ENCODE measurements around the gene WDR49. TPM values are rescaled to one million over a fixed set of nuclear protein-coding genes. Genes with fewer than 3 reads are reported as not detected.
"Not testable (repeated sequence)": the region's sequence is repeated elsewhere in the genome, so short reads cannot be mapped to it uniquely, and the experiment has no call there.

The WDR49 gene
- total RNA-seq, 3 donors from 2014 or later = 0.80 to 1.9 (median 0.98) TPM

GRCh38 chr3:167649746-167650145 is 4.0 kb downstream of the WDR49 start:
- H3K36me3 ChIP-seq = no peaks in the 10 kb centered on the region
- no peak overlapping the region for H3K4me3 ChIP-seq
- H3K9me3 ChIP-seq = peaks cover 0 to 3% of the 10 kb centered on the region in 2 donors
- no peak for DNase-seq (ENCODE audit: low spot score in 2 of 2)
- no peak overlapping the region for H3K27ac ChIP-seq
- no peaks in the 10 kb centered on the region for H3K4me1 ChIP-seq
- intact Hi-C loops (cut with DNase I; ENCODE audit: low total_unique reads) = no loop called here
- H3K27me3 ChIP-seq = no peaks in the 10 kb centered on the region
- no peak for TF ChIP-seq POLR2A (IDR thresholded peaks at IDR 0.05)

GRCh38 chr3:167644611-167645010 is 9.1 kb downstream of the WDR49 start:
- H3K27me3 ChIP-seq = no peaks in the 10 kb centered on the region
- peaks cover 0 to 13% of the 10 kb centered on the region in 2 donors for H3K9me3 ChIP-seq
- no peak for TF ChIP-seq POLR2A (IDR thresholded peaks at IDR 0.05)
- TF ChIP-seq CTCF (IDR thresholded peaks at IDR 0.05) = no peak
- no peak for TF ChIP-seq POLR2AphosphoS5 (IDR thresholded peaks at IDR 0.05)
- intact Hi-C loops (cut with DNase I; ENCODE audit: low total_unique reads) = no loop called here
- H3K27ac ChIP-seq = no peak overlapping the region
- no peak overlapping the region for H3K4me3 ChIP-seq
- H3K4me1 ChIP-seq = no peaks in the 10 kb centered on the region
- H3K36me3 ChIP-seq = no peaks in the 10 kb centered on the region
- DNase-seq (ENCODE audit: low spot score in 2 of 2) = no peak

- no peak overlapping the region for H3K4me3 ChIP-seq
- no peaks in the 10 kb centered on the region for H3K36me3 ChIP-seq
- no peaks in the 10 kb centered on the region for H3K4me1 ChIP-seq
- no peaks in the 10 kb centered on the region for H3K27me3 ChIP-seq
- H3K9me3 ChIP-seq = no peaks in the 10 kb centered on the region
- DNase-seq (ENCODE audit: low spot score in 2 of 2) = no peak
- no peak for TF ChIP-seq CTCF (IDR thresholded peaks at IDR 0.05)
- TF ChIP-seq POLR2AphosphoS5 (IDR thresholded peaks at IDR 0.05) = no peak
- TF ChIP-seq POLR2A (IDR thresholded peaks at IDR 0.05) = no peak
- H3K27ac ChIP-seq = no peak overlapping the region
- intact Hi-C loops (cut with DNase I; ENCODE audit: low total_unique reads) = no loop called here
Observed at GRCh38 chr3:167631471-167631870, 22.3 kb downstream of the WDR49 start.

GRCh38 chr3:167626490-167626889 is 27.3 kb downstream of the WDR49 start:
- Histone ChIP-seq H3K4me1 (no peaks in the 10 kb centered on the region), H3K4me3 (no peak overlapping the region), H3K27ac (no peak overlapping the region), H3K27me3 (no peaks in the 10 kb centered on the region), H3K9me3 (no peaks in the 10 kb centered on the region), H3K36me3 (no peaks in the 10 kb centered on the region)
- intact Hi-C loops (cut with DNase I; ENCODE audit: low total_unique reads) = no loop called here
- TF ChIP-seq POLR2A (IDR thresholded peaks at IDR 0.05) (no peak), POLR2AphosphoS5 (IDR thresholded peaks at IDR 0.05) (no peak), CTCF (IDR thresholded peaks at IDR 0.05) (no peak)
- no peak for DNase-seq (ENCODE audit: low spot score in 2 of 2)

- intact Hi-C loops (cut with DNase I; ENCODE audit: low total_unique reads) = no loop called here
- no peak for DNase-seq (ENCODE audit: low spot score in 2 of 2)
- Histone ChIP-seq H3K4me1 (no peaks in the 10 kb centered on the region), H3K36me3 (no peaks in the 10 kb centered on the region), H3K4me3 (no peak overlapping the region), H3K27ac (no peak overlapping the region), H3K27me3 (no peaks in the 10 kb centered on the region), H3K9me3 (no peaks in the 10 kb centered on the region)
- TF ChIP-seq CTCF (IDR thresholded peaks at IDR 0.05) (no peak), POLR2AphosphoS5 (IDR thresholded peaks at IDR 0.05) (no peak), POLR2A (IDR thresholded peaks at IDR 0.05) (no peak)
Observed at GRCh38 chr3:167615030-167615429, 38.7 kb downstream of the WDR49 start.

GRCh38 chr3:167614196-167614595 is 39.5 kb downstream of the WDR49 start:
- H3K9me3 ChIP-seq; H3K36me3 ChIP-seq; H3K27me3 ChIP-seq; DNase-seq (ENCODE audit: low spot score in 2 of 2); H3K27ac ChIP-seq; H3K4me1 ChIP-seq; H3K4me3 ChIP-seq; intact Hi-C loops (cut with DNase I; ENCODE audit: low total_unique reads): not testable (repeated sequence)
